Mesothelial cell of epicardium (in vitro differentiated cells): ENCODE results near the gene HOXD13. TPM values are rescaled to one million over a fixed set of nuclear protein-coding genes. Genes with fewer than 3 reads are reported as not detected.
A peak's percentile ranks its signal among the peaks of the same experiment; 100 is the strongest.

Experiments
- DNase-seq, 2 experiments: peaks; one replicate each; pipeline ENCODE4 v3.0.0; 2021; ENCODE audit warnings: low spot score in 2 of 2; ENCODE audit not compliant: unreplicated experiment in 2 of 2
- H3K27ac Mint-ChIP-seq: 2 replicates; pipeline ENCODE4 v1.8.0; 2021; ENCODE audit warnings: mixed read lengths
- H3K27me3 Mint-ChIP-seq: 2 replicates; pipeline ENCODE4 v1.8.0; 2021; ENCODE audit warnings: low read depth, mixed read lengths
- H3K36me3 Mint-ChIP-seq: 2 replicates; pipeline ENCODE4 v1.8.0; 2021; ENCODE audit warnings: mixed read lengths
- H3K4me1 Mint-ChIP-seq: 2 replicates; pipeline ENCODE4 v1.8.0; 2021; ENCODE audit warnings: mixed read lengths
- H3K4me3 Mint-ChIP-seq: 2 replicates; pipeline ENCODE4 v1.8.0; 2021; ENCODE audit warnings: mild to moderate bottlenecking, moderate library complexity, mixed read lengths
- H3K9me3 Mint-ChIP-seq: 2 replicates; pipeline ENCODE4 v1.8.0; 2021; ENCODE audit warnings: mixed read lengths
- CTCF ChIP-seq: fragments of 200-600 bp; sonication (generic); IDR thresholded peaks from one replicate; pipeline ENCODE4 v1.5.0; 2021; ENCODE audit warnings: antibody characterized with exemption; ENCODE audit not compliant: unreplicated experiment
- total RNA-seq: library from RNA; stranded (reverse); gene quantifications from 3 replicates; pipeline ENCODE4 v1.2.1, GENCODE V29; 2021

Gene HOXD13
- total RNA-seq, 1 donor from 2014 or later = 0.56 TPM

- Mint-ChIP-seq H3K27me3 (peaks cover 94% of the 10 kb centered on the region), H3K9me3 (no peaks in the 10 kb centered on the region), H3K4me1 (peaks cover 12% of the 10 kb centered on the region), H3K36me3 (no peaks in the 10 kb centered on the region), H3K27ac (no peak overlapping the region), H3K4me3 (no peak overlapping the region)
- DNase-seq = no peak
- TF ChIP-seq CTCF = no peak
These were observed 1.7 kb upstream of the HOXD13 start for GRCh38 chr2:176090862-176091261.

GRCh38 chr2:176091329-176092258 lies 927 bp upstream of the HOXD13 start:
- TF ChIP-seq CTCF = no peak
- no peaks in the 10 kb centered on the region for H3K9me3 Mint-ChIP-seq
- no peaks in the 10 kb centered on the region for H3K36me3 Mint-ChIP-seq
- H3K27ac Mint-ChIP-seq = no peak overlapping the region
- DNase-seq = no peak
- peaks cover 94% of the 10 kb centered on the region for H3K27me3 Mint-ChIP-seq
- H3K4me1 Mint-ChIP-seq = peaks cover 12% of the 10 kb centered on the region
- H3K4me3 Mint-ChIP-seq = peak overlapping the region; percentile 51

GRCh38 chr2:176093145-176093897 lies 800 bp downstream of the HOXD13 start:
- H3K36me3 Mint-ChIP-seq = no peaks in the 10 kb centered on the region
- peaks cover 15% of the 10 kb centered on the region for H3K4me1 Mint-ChIP-seq
- peak overlapping the region; percentile 57 for H3K4me3 Mint-ChIP-seq
- no peak for DNase-seq
- no peak for TF ChIP-seq CTCF
- no peak overlapping the region for H3K27ac Mint-ChIP-seq
- H3K27me3 Mint-ChIP-seq = peaks cover 94% of the 10 kb centered on the region
- no peaks in the 10 kb centered on the region for H3K9me3 Mint-ChIP-seq

- Mint-ChIP-seq H3K36me3 (no peaks in the 10 kb centered on the region), H3K27ac (no peak overlapping the region), H3K4me3 (peak overlapping the region; percentile 57), H3K4me1 (peaks cover 13% of the 10 kb centered on the region), H3K27me3 (peaks cover 94% of the 10 kb centered on the region), H3K9me3 (no peaks in the 10 kb centered on the region)
- no peak for TF ChIP-seq CTCF
- DNase-seq = no peak
These were observed 1.4 kb downstream of the HOXD13 start for GRCh38 chr2:176093898-176094249.

GRCh38 chr2:176094349-176094748 lies 1.8 kb downstream of the HOXD13 start:
- Mint-ChIP-seq H3K4me1 (peaks cover 13% of the 10 kb centered on the region), H3K9me3 (no peaks in the 10 kb centered on the region), H3K27me3 (peaks cover 94% of the 10 kb centered on the region), H3K36me3 (no peaks in the 10 kb centered on the region), H3K4me3 (no peak overlapping the region), H3K27ac (no peak overlapping the region)
- no peak for TF ChIP-seq CTCF
- no peak for DNase-seq
